ENCODE data around the gene FAM124B.
"Not testable (repeated sequence)": the region's sequence is repeated elsewhere in the genome, so short reads cannot be mapped to it uniquely, and the experiment has no call there.

The FAM124B gene

GRCh38 chr2:224405841-224406370 is 4.0 kb upstream of the FAM124B start:
- Histone ChIP-seq H4K20me1 (no peaks in the 10 kb centered on the region), H3K4me2 (peak overlapping the region in 5 of 11 experiments; percentile 7 to 57 (median 54); a peak in 10 of 22 replicates), H3K27me3 (no peaks in the 10 kb centered on the region), H3K4me1 (peaks cover 0 to 26% (median 13%) of the 10 kb centered on the region in 10 experiments; a peak in 13 of 20 replicates), H3K27ac (no peak overlapping the region; a peak in 1 of 22 replicates), H3K9ac (no peak overlapping the region), H3K9me3 (replicated peaks in 1 of 11) (peaks cover 0 to 20% (median 14%) of the 10 kb centered on the region in 11 experiments; a peak in 14 of 22 replicates), H3K4me3 (no peak overlapping the region), H3K36me3 (no peaks in the 10 kb centered on the region)
- no peak for TF ChIP-seq Cebpa-rat (IDR thresholded peaks at IDR 0.05)

GRCh38 chr2:224405412-224405811 is 3.5 kb upstream of the FAM124B start:
- TF ChIP-seq Cebpa-rat (IDR thresholded peaks at IDR 0.05): no peak
- Histone ChIP-seq H4K20me1 (no peaks in the 10 kb centered on the region), H3K4me1 (peaks cover 0 to 26% (median 13%) of the 10 kb centered on the region in 10 experiments; a peak in 13 of 20 replicates), H3K9me3 (replicated peaks in 1 of 11) (peaks cover 0 to 20% (median 14%) of the 10 kb centered on the region in 11 experiments; a peak in 14 of 22 replicates), H3K27me3 (no peaks in the 10 kb centered on the region), H3K27ac (no peak overlapping the region; a peak in 1 of 22 replicates), H3K4me2 (peak overlapping the region in 5 of 11 experiments; percentile 7 to 57 (median 54); a peak in 10 of 22 replicates), H3K36me3 (no peaks in the 10 kb centered on the region), H3K4me3 (no peak overlapping the region), H3K9ac (no peak overlapping the region)

GRCh38 chr2:224404796-224405195 is 2.9 kb upstream of the FAM124B start:
- no peak overlapping the region for H3K27ac ChIP-seq
- TF ChIP-seq Cebpa-rat (IDR thresholded peaks at IDR 0.05): no peak
- no peaks in the 10 kb centered on the region for H3K36me3 ChIP-seq
- H3K9me3 ChIP-seq (replicated peaks in 1 of 11): peaks cover 0 to 20% (median 14%) of the 10 kb centered on the region in 11 experiments; a peak in 14 of 22 replicates
- no peaks in the 10 kb centered on the region for H3K27me3 ChIP-seq
- H3K4me1 ChIP-seq: peaks cover 0 to 26% (median 13%) of the 10 kb centered on the region in 10 experiments; a peak in 13 of 20 replicates
- H3K4me2 ChIP-seq: no peak overlapping the region
- H4K20me1 ChIP-seq: no peaks in the 10 kb centered on the region
- no peak overlapping the region for H3K9ac ChIP-seq
- H3K4me3 ChIP-seq: no peak overlapping the region

GRCh38 chr2:224403657-224404056 is 1.8 kb upstream of the FAM124B start:
- Histone ChIP-seq H3K4me3 (no peak overlapping the region), H3K4me2 (no peak overlapping the region), H3K9me3 (replicated peaks in 1 of 11) (peaks cover 0 to 20% (median 14%) of the 10 kb centered on the region in 11 experiments; a peak in 14 of 22 replicates), H3K27me3 (no peaks in the 10 kb centered on the region), H4K20me1 (no peaks in the 10 kb centered on the region), H3K9ac (no peak overlapping the region), H3K27ac (no peak overlapping the region), H3K4me1 (peaks cover 0 to 26% (median 13%) of the 10 kb centered on the region in 10 experiments; a peak in 13 of 20 replicates), H3K36me3 (no peaks in the 10 kb centered on the region)
- no peak for TF ChIP-seq Cebpa-rat (IDR thresholded peaks at IDR 0.05)

- no peak for TF ChIP-seq Cebpa-rat (IDR thresholded peaks at IDR 0.05)
- H3K27ac ChIP-seq: no peak overlapping the region
- H3K4me3 ChIP-seq: no peak overlapping the region
- H3K27me3 ChIP-seq: no peaks in the 10 kb centered on the region
- peaks cover 0 to 19% (median 12%) of the 10 kb centered on the region in 11 experiments; a peak in 16 of 22 replicates for H3K9me3 ChIP-seq (replicated peaks in 1 of 11)
- H3K4me1 ChIP-seq: peaks cover 0 to 13% (median 7%) of the 10 kb centered on the region in 10 experiments; a peak in 17 of 20 replicates
- H3K9ac ChIP-seq: no peak overlapping the region
- no peak overlapping the region for H3K4me2 ChIP-seq
- H3K36me3 ChIP-seq: no peaks in the 10 kb centered on the region
- H4K20me1 ChIP-seq: no peaks in the 10 kb centered on the region
These were observed 848 bp downstream of the FAM124B start for GRCh38 chr2:224400886-224401632.

GRCh38 chr2:224400174-224400810 is 1.6 kb downstream of the FAM124B start:
- Histone ChIP-seq H3K4me3 (no peak overlapping the region), H3K27ac (no peak overlapping the region), H3K4me2 (no peak overlapping the region), H3K36me3 (no peaks in the 10 kb centered on the region), H3K27me3 (no peaks in the 10 kb centered on the region), H3K9ac (no peak overlapping the region), H4K20me1 (no peaks in the 10 kb centered on the region), H3K4me1 (peaks cover 0 to 8% (median 6%) of the 10 kb centered on the region in 10 experiments; a peak in 16 of 20 replicates), H3K9me3 (replicated peaks in 1 of 11) (peaks cover 0 to 13% (median 9%) of the 10 kb centered on the region in 11 experiments; a peak in 15 of 22 replicates)
- TF ChIP-seq Cebpa-rat (IDR thresholded peaks at IDR 0.05): no peak

GRCh38 chr2:224398289-224398688 is 3.6 kb downstream of the FAM124B start:
- Histone ChIP-seq H3K4me3 (no peak overlapping the region), H3K27ac (no peak overlapping the region), H3K9me3 (replicated peaks in 1 of 11) (peaks cover 0 to 13% (median 9%) of the 10 kb centered on the region in 11 experiments; a peak in 14 of 22 replicates), H3K36me3 (no peaks in the 10 kb centered on the region), H3K27me3 (no peaks in the 10 kb centered on the region), H3K4me1 (peaks cover 0 to 8% (median 5%) of the 10 kb centered on the region in 10 experiments; a peak in 9 of 20 replicates), H3K4me2 (no peak overlapping the region), H4K20me1 (no peaks in the 10 kb centered on the region), H3K9ac (no peak overlapping the region)
- TF ChIP-seq Cebpa-rat (IDR thresholded peaks at IDR 0.05): no peak

- not testable (repeated sequence) for H3K9ac ChIP-seq, H3K36me3 ChIP-seq, H3K4me1 ChIP-seq, H3K27me3 ChIP-seq, H3K27ac ChIP-seq, H4K20me1 ChIP-seq, H3K4me3 ChIP-seq, H3K4me2 ChIP-seq
- peaks cover 0 to 13% (median 9%) of the 10 kb centered on the region in 11 experiments; a peak in 14 of 22 replicates for H3K9me3 ChIP-seq (replicated peaks in 1 of 11)
These were observed 4.8 kb downstream of the FAM124B start for GRCh38 chr2:224397100-224397499.
